HG02571 (cell line): Measurements from ENCODE around the gene POLE4.
A peak's percentile ranks its signal among the peaks of the same experiment; 100 is the strongest.

Experiments used
- ATAC-seq: cut with Tn5 transposase; IDR thresholded peaks from one replicate; pipeline ENCODE4 v1.9.1; 2021; ENCODE audit warnings: mild to moderate bottlenecking, moderate library complexity; ENCODE audit not compliant: unreplicated experiment

The POLE4 gene

DNA sequence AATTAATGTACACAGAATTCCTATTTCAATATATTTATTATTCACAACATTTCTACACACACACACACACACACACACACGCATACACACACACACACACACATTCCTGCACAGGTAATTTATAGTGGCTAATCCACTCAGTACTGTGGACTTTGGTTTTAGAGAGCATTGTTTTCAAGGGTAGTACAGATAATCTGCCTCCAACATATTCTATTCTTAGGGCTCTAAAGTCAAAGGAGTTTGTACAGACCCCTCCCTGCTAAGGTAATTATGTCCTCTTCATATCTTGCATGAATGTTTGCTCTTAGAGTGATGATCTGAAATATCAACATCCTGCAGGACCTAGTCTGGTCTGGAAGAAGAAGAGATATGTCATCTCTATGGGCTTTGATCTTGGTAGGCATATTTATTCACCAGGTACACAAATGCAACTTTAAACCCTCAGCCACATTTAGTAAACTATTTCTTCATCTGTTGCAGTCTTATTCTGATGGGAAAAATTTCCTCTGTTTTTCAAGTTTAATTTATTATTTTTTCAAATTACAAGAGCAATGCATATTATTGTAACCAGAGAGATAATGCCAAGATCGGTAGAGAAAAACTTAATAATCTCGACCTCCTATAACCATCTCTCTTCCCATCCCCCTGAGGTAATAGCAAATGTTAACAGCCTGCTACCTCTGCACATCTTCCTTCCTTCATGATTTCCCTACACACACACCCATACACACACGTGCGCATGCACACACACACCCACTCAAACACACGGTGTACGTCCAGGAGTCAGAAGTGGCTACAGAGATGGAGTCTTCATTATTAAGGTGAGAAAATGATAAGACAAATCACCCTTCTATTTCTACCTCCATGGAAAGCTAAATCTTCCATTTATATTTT is 18.3 kb upstream of the POLE4 start:
- no peak for ATAC-seq

DNA sequence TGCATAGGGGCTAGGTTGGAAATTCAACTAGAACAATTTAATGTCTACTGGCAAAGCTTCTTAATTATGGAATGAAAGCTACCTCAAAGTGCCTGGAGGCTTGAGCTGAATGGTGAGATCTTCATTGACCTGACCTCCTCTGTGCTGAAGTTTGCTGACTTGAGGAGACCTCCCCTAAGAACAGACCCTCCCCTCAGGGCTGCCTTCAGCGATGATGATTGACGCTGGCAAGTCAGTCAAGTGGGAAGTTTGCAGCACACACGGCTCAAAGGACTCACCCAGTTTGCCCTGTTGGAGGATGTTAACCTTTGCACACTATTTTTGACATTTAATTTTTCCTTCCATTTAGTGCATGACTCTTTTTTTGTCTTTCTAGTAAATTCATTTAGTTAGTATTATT is 17.2 kb upstream of the POLE4 start:
- ATAC-seq = no peak

DNA sequence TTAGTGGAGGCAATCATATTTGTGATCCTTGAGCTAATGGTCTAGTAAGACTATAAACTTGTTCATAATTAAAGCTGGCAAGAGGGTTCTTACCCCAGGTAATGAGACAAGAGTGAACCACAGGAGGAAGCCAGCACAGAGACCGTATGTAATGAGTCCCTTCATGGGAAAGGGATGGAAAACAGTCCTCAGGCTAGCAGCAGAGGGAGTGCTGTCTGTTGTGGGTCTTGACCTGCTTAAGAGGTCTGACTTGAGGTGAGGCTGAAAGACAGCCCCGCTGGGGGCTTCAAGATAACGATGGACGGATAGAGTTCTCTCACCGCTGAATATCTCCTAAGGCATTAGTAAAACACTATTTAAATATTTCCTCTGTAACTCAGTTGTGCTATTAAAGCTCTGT is 16.2 kb upstream of the POLE4 start:
- ATAC-seq = no peak

DNA sequence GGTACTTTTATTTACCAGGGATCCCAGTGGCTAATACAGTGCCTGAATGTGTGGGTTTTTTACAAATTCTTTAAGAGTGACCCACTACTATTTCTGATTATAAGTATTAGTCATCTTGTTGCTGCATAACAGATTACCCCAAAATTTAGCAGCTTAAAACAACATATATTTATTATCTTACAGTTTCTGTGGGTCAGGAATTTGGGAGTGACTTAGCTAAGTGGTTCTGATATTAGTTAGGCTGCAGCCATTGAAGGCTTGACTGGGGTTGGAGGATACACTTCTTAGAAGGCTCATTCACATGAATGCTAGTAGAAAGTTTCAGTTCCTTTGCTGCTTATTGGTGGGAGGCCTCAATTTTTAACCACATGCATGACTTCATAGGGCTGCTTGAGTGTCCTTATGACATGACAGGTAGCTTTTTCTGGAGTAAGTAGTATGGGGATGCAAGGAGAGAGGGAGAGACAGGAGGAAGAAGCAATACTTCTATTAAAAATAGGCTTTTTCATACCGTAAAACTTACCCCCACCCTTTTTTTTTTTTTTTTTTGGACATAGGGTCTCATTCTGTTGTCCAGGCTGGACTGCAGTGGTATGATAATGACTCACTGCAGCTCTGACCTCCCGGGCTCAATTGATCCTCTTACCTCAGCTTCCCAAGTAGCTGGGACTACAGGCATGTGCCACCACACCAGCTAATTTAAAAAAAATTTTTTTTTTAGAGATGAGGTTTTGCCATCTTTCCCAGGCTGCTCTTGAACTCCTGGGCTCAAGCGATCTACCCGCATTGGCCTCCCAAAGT is 13.3 kb upstream of the POLE4 start:
- peak; percentile 98 for ATAC-seq

GRCh38 chr2:74945788-74946331 is 12.6 kb upstream of the POLE4 start:
- no peak for ATAC-seq

GRCh38 chr2:74947703-74948102 is 10.7 kb upstream of the POLE4 start:
- no peak for ATAC-seq

GRCh38 chr2:74948779-74949178 is 9.7 kb upstream of the POLE4 start:
- no peak for ATAC-seq

DNA sequence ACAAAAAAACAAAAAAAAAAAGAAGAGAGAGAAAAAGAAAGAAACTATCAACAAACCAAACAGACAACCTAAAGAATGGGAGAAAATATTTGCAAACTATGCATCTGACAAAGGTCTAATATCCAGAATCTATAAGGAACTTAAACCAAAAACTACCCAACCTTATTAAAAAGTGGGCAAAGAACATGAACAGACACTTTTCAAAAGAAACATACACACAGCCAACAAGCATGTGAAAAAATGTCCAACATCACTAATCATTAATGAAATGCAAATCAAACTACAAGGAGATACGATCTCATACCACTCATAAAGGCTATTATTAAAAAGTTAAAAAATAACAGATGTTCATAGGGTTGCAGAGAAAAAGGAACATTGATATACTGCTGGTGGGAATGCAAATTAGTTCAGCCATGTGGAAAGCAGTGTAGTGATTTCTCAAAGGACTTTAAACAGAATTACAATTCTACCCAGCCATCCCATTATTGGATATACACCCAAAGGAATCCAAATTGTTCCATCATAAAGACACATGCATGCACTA is 7.2 kb upstream of the POLE4 start:
- ATAC-seq = no peak

GRCh38 chr2:74952575-74952974 is 5.9 kb upstream of the POLE4 start:
- no peak for ATAC-seq

DNA sequence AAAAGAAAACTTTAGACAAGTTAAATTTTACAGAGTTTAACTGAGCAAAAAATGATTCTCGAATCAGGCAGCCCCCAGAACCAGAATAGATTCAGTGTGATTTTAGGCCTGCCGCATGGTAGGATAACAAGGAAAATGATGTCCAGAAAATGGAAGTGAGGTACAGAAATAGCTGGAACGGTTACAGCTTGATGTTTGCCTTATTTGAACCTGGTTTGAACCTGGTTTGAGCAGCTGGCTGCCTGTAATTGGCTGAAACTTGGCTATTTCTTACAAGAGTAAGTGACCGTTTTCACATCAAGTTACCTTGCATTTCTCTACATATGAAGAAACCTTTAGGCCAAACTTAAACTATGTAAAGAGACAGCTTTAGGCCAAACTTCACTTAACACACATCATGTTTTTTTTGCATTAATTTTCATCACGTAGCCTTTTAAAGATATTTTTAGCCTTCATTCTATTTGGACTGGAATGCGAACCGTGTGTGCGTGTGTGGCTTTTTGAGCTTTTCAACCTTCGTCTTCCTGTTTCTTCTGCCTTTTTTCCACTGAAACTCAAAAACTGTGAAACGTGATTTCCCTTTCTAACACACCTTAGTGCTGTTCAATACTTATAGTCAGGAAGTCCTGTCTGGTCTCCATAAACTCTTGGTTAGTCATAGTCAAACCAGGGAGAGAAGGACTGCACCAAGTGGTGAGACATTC is 4.5 kb upstream of the POLE4 start:
- no peak for ATAC-seq

DNA sequence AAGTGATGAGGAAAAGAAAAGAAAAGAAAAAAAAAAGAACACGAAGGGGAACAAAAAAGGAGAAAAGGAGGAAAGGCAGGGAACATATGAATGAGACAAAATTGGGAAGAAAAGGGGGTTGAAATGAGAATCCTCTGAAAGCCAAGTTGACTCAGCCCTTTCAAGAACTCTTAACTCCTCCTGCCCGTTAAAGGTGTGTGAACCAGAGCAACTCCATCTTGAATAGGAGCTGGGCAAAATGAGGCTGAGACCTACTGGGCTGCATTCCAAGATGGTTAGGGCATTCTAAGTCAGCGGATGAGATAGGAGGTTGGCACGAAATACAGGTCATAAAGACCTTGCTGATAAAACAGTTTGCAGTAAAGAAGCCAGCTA is 4.0 kb upstream of the POLE4 start:
- no peak for ATAC-seq

DNA sequence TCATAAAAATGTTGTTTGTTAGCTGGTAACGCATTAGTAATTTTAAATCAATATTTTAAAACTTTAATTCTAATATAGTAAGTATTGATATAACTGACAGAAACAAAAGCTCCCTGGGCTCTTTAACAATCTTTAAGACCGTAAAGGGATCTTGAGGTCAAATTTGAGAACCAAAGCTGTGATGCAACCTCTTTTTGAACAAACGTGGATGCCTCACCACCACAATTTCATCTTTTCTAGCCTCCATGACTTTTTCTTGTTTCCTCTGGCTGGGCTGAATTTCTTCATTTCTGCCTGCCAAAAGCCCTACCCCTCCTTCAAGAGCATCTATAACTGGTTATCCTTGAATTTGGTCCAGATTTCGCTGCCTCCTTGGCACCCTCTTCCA is 563 bp upstream of the POLE4 start:
- ATAC-seq = no peak

DNA sequence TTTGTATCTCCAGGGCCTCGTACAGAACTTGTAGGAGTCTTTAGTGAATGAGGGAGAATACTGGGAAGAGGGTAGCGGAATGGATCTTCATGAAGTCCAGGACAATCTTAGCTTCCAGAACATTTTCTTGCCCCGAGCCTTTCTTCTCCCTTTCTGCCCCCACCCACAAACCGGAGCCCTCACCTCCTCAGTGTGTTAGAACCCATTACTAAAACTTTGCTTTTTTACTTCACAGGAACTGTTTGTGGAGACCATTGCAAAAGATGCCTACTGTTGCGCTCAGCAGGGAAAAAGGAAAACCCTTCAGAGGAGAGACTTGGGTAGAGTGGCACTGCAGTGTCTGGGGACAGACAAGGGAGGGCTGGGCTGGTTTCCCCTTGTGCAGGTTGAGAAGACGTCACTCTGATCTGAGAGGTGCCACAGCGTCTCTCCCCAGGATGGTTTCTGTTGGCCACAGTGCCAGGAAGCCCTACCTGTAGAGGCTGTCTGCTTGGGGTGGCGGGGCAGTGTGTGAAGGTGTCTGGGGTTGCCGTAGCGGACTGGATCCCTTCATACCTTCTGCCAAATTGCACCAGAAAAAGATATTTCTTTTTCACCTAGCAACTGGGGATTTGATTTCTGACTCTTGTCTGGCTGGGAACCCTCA is 786 bp downstream of the POLE4 start:
- no peak for ATAC-seq

GRCh38 chr2:74966887-74967286 is 8.4 kb downstream of the POLE4 start:
- ATAC-seq = no peak

DNA sequence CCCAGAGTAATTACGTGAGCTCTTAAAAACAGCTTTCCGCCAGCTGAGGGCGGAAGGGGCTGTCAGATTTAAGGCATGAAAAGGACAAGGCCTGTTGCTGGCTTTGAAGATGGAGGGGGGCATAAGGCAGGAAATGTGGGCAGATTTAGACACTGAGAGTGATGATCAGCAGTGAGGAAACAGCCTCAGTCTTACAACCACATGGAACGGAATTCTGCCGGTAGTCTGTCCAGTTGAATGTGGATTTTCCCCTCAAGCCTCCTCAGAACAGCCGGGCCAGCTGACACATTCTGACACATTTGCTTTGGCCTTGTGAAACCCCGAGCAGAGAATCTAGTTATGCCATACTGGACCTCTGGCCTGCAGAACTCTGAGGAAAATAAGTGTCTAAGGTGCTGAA is 16.6 kb downstream of the POLE4 start:
- no peak for ATAC-seq

GRCh38 chr2:74979844-74980243 is 21.4 kb downstream of the POLE4 start:
- no peak for ATAC-seq

- ATAC-seq = no peak
These were observed 24.1 kb downstream of the POLE4 start for GRCh38 chr2:74982577-74982976.

DNA sequence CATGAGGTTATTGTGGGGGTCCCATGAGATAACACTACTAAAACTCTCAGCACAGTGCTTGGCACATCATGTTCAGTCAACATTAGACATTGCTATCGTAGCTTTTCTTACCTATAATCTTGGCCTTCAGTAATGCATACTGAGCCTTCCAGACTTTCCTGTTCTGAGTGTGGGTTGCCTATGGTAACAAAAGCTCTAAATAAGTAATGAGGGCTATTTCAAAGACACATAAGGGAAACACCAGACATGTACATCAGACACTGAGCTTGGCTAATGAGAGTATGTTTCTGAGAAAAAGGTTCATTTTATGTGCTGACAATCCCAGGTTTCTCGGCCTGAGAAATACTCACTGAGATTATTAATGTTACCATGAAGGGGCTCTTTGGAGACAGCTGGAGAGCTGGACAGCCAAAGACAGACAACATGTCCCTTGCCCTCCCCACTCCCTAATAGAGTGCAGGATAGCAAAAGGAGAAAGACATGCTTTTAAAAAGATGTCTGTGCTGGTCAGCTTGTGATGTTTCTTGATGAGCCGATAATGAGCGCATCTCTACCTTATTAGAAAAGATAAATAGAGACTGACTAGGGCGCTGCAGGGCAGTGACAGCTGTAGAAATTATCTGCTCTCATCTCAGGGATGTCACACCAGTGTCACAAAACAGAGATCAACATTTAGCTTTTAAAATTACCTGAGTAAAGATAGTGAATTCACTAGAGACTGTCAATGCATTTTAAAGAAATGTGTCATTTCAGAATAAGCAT is 25.4 kb downstream of the POLE4 start:
- ATAC-seq = no peak

DNA sequence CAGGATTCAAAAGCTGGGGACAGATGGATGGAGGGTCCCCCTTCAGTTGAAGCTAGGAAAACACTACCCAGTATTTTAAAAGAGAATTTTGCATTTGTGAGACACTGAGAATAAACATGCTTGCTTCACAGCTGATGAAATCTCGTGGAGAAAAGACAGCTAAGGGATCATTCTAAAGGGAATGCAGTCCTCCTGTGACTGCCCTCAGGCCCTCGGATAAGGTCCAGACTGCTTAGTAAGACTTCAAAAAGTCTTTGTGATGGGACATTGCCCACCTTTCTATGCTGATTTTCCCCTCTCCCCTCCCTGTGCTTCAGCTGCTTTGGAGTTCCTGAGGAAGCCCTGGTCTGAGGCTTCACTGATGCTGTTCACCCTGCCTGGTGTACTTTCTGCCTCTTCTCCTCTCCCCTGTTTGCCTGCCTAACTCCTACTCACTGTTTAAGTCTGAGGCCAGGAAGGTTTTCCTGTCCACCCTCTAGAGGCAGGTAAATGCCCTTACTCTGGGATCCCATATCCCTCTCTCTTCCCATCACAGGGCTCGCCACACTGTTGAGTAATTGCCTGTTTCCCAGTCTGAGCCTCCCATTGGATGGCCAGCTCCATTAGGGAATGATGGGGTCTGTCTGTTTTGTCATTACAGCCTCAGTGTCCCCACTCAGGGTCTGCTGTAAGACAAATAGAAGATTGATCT is 26.6 kb downstream of the POLE4 start:
- no peak for ATAC-seq
